Activated T-cell treated with anti-CD3 and anti-CD28 coated beads, Interleukin-2, amount 50 U/mL, for 4 hours (primary cell): ENCODE measurements around the gene ZNF891. TPM values are rescaled to one million over a fixed set of nuclear protein-coding genes. Genes with fewer than 3 reads are reported as not detected.
A peak's percentile ranks its signal among the peaks of the same experiment; 100 is the strongest.

Experiments
- ATAC-seq, 2 donors: fragments of 200-7000 bp; cut with Tn5 transposase; one replicate each; pipeline ENCODE4 v1.10.0; 2021
- DNase-seq: peaks from one replicate; pipeline ENCODE4 v3.0.0-alpha.2; 2020
- H3K27me3 Mint-ChIP-seq: one replicate; pipeline ENCODE4 v1.8.0; 2021; ENCODE audit warnings: low read depth, mixed read lengths
- H3K36me3 Mint-ChIP-seq: one replicate; pipeline ENCODE4 v1.8.0; 2022; ENCODE audit warnings: mixed read lengths; ENCODE audit not compliant: insufficient read depth
- H3K4me1 Mint-ChIP-seq: one replicate; pipeline ENCODE4 v1.8.0; 2021; ENCODE audit warnings: low read depth, mixed read lengths
- H3K4me3 Mint-ChIP-seq: one replicate; pipeline ENCODE4 v1.8.0; 2021; ENCODE audit warnings: mild to moderate bottlenecking, moderate library complexity, mixed read lengths
- H3K9me3 Mint-ChIP-seq: one replicate; pipeline ENCODE4 v1.8.0; 2021; ENCODE audit warnings: mixed read lengths
- total RNA-seq, 3 donors: library from RNA; stranded (reverse); gene quantifications; one replicate each; pipeline ENCODE4 v1.2.1, GENCODE V29; 2021

ZNF891 gene
- total RNA-seq, 3 donors from 2014 or later, result 1.4 to 1.6 (median 1.6) TPM

DNA sequence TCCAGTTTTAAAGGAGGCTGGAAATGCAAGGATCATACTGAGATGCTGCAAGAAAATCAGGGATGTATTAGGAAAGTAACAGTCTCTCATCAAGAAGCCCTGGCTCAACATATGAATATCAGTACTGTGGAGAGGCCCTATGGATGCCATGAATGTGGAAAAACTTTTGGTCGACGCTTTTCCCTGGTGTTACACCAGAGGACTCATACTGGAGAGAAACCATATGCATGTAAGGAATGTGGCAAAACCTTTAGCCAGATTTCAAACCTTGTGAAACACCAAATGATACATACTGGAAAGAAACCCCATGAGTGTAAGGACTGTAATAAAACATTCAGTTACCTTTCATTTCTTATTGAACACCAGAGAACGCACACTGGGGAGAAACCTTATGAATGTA lies 24.5 kb downstream of the ZNF891 start:
- no peaks in the 10 kb centered on the region for H3K4me1 Mint-ChIP-seq
- H3K9me3 Mint-ChIP-seq, result peaks cover 60% of the 10 kb centered on the region
- H3K27me3 Mint-ChIP-seq, result no peaks in the 10 kb centered on the region
- peaks cover 83% of the 10 kb centered on the region for H3K36me3 Mint-ChIP-seq
- DNase-seq (no peak), ATAC-seq (no peak)
- H3K4me3 Mint-ChIP-seq, result no peak overlapping the region

DNA sequence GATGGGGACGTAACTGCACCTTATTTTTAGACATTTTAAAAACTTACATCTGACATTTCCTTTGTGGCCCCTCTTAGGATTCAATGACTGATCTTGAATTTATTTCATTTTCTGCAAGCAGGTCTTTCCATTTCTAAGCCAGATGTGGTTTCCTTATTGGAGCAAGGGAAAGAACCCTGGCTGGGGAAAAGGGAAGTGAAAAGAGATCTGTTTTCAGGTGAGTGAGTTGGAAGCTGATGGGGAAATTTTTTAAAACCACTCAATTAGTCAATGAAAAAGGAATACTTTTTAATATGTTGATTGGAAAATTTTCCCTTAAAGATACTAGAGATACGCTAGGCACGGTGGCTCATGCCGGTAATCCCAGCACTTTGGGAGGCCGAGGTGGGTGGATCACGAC lies 46.7 kb downstream of the ZNF891 start:
- peaks cover 46% of the 10 kb centered on the region for H3K9me3 Mint-ChIP-seq
- H3K4me1 Mint-ChIP-seq, result peaks cover 8% of the 10 kb centered on the region
- H3K4me3 Mint-ChIP-seq, result no peak overlapping the region
- no peak for DNase-seq
- H3K36me3 Mint-ChIP-seq, result peaks cover 63% of the 10 kb centered on the region
- no peaks in the 10 kb centered on the region for H3K27me3 Mint-ChIP-seq
- ATAC-seq, result no peak

DNA sequence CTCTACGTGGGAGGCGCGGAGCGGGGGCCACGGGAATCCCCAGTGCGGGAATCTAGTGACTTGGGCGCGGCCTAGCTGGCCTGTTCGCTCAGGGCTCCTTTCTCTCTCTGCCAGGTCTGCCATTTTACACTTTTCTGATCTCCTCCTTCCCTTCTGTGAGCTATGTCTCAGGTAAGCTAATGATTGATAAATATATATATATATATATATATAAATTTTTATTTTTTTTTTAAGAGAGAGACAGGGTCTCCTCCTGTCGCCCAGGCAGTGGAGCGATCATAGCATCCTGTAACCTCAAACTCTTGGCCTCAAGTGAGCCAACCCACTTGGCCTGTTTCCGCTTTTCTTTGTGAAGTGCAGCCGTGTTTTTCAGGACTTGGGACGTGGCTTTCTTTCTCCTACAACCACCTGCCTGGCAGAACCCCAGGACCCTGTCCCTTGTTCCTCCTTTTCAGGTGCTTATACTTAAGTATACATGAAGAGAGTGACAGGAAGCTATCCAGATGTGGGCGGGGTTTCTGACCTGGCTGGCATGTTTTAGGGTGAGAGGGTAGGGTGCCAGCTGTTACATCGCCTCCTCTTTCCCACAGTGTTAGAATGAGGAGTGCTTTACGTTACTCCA lies 48.8 kb downstream of the ZNF891 start:
- no peak for ATAC-seq
- DNase-seq, result no peak
- Mint-ChIP-seq H3K4me3 (no peak overlapping the region), H3K36me3 (peaks cover 49% of the 10 kb centered on the region), H3K27me3 (no peaks in the 10 kb centered on the region), H3K9me3 (peaks cover 44% of the 10 kb centered on the region), H3K4me1 (peaks cover 8% of the 10 kb centered on the region)

DNA sequence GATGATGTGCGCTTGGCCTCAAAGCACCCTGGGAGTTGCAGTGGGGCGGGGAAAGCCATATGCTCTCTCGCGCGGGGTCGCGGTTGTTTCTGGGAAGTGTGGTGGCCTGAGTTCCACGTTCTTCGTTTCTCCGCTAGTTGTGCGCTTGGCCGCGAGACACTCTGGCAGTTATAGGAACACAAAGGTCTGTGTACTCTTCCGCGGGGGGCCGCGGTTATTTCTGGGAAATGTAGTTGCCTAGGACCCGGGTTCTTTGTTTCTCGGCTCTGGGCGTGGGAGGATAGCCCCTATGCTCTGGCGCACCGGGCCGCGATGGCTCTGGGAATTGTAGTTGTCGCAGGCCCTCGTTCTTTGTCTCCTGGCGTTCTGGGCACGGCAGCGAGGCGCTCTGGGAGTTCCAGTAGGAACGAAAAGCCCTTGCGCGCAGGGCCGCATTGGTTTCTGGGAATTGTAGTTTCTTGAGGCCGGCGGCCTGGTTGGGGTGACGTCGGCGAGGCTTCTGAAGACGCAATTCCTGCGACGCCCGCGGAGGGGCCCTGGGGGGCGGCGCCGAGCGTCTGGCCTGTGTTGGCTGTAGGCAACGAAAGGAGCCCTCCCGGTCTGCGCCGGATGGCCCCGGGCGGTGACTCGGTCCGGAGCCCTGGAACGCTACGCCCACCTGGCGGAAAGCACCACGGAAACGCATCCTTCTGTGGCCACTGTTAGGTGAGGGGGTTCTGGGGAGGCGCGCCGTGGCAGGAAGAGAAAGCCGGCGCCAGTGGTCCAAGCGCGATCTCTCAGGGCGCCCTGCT lies 49.5 kb downstream of the ZNF891 start, which contains the start of gene ZNF140:
Gene ZNF140 (plus strand): TSS at position 556 of the 791 bp plus-strand sequence. CDS start 398 bp downstream, outside the sequence.
- Mint-ChIP-seq H3K9me3 (peaks cover 42% of the 10 kb centered on the region), H3K4me3 (no peak within 1 kb of the TSS), H3K36me3 (peaks cover 43% of the 10 kb centered on the region), H3K4me1 (peaks cover 8% of the 10 kb centered on the region), H3K27me3 (no peaks in the 10 kb centered on the region)
- peak; percentile 89 for DNase-seq
- ATAC-seq, result peak; percentile 71 to 73

DNA sequence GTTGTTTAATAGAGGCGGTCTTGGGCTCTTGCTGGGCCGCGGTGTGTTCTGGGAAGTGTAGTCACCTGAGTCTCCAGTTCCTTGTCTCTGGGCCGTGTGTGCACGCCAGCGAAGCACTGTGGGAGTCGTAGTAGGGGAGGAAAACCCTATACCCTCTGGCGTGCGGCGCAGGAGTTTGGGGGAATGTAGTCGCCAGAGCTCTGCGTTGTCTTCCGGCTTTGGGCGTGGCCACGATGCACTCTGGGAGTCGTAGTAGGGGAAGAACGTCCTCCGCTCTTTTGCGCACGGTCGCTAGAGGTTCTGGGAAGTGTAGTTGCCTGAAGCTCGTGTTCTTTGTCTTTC lies 50.1 kb downstream of the ZNF891 start:
- peaks cover 38% of the 10 kb centered on the region for H3K36me3 Mint-ChIP-seq
- peaks cover 8% of the 10 kb centered on the region for H3K4me1 Mint-ChIP-seq
- peaks cover 47% of the 10 kb centered on the region for H3K9me3 Mint-ChIP-seq
- H3K4me3 Mint-ChIP-seq, result no peak overlapping the region
- ATAC-seq, result peak; percentile 80 to 81
- peak; percentile 92 for DNase-seq
- no peaks in the 10 kb centered on the region for H3K27me3 Mint-ChIP-seq

DNA sequence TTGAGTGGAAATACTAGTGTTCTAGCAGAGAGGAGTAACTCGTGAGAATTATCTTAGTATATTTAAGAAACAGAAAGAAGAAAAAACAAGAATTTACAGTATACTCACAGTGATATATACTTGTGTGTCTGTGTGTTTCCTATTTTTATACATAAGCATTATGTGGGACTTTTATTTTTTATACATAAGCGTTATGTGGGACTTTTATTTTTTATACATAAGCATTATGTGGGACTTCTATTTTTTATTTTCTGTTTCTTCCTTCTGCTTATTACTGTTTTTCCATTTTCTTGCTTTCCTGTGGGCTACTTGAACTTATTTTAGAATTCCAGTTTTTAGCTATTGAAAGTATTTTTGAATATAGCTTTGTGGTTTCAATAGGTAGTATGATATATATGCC lies 56.2 kb downstream of the ZNF891 start:
- Mint-ChIP-seq H3K27me3 (no peaks in the 10 kb centered on the region), H3K36me3 (peaks cover 3% of the 10 kb centered on the region), H3K4me1 (no peaks in the 10 kb centered on the region), H3K4me3 (no peak overlapping the region), H3K9me3 (peaks cover 30% of the 10 kb centered on the region)
- DNase-seq (no peak), ATAC-seq (no peak)

DNA sequence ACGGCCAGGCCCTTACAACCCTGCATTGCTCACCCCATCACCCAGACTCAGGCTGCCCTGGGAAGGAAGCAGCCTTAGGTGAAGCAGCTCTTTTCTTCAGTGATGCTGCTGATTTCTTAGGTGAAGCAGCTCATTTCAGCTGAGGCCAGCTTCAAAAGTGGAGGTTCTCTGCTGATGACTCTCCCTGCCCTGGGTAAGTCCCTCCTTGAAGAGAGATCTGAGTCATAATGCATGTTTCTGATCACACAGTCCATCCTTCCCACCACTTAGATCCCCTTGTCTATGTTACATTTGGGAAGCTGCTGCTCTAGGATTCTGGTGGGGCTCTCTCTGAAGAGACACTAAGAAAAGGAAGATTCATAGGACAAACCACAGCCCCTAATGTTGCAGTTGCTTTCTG lies 66.5 kb downstream of the ZNF891 start:
- Mint-ChIP-seq H3K9me3 (peaks cover 55% of the 10 kb centered on the region), H3K36me3 (peaks cover 9% of the 10 kb centered on the region), H3K4me3 (no peak overlapping the region), H3K4me1 (no peaks in the 10 kb centered on the region), H3K27me3 (no peaks in the 10 kb centered on the region)
- DNase-seq (no peak), ATAC-seq (no peak)

DNA sequence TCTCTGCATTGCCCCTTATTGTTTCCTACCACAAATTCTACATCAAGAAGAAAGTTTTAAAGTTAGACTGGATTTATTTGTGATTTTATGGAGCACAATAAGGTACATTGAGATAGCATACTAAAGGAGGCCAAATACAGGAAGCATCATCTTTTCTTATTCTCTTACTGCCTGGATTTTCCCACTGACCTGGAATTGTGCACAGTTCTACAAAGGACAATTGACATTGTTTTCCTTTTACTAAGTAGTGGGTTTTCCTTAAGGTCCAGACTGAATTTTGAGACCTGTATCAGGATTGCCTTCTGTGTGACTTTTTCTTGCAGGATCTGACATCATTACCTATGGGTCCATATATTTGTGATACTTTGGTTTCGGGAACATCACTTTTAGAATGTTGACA lies 68.1 kb downstream of the ZNF891 start:
- no peak overlapping the region for H3K4me3 Mint-ChIP-seq
- no peaks in the 10 kb centered on the region for H3K27me3 Mint-ChIP-seq
- no peaks in the 10 kb centered on the region for H3K4me1 Mint-ChIP-seq
- DNase-seq (no peak), ATAC-seq (no peak)
- H3K36me3 Mint-ChIP-seq, result peaks cover 24% of the 10 kb centered on the region
- H3K9me3 Mint-ChIP-seq, result peaks cover 62% of the 10 kb centered on the region

DNA sequence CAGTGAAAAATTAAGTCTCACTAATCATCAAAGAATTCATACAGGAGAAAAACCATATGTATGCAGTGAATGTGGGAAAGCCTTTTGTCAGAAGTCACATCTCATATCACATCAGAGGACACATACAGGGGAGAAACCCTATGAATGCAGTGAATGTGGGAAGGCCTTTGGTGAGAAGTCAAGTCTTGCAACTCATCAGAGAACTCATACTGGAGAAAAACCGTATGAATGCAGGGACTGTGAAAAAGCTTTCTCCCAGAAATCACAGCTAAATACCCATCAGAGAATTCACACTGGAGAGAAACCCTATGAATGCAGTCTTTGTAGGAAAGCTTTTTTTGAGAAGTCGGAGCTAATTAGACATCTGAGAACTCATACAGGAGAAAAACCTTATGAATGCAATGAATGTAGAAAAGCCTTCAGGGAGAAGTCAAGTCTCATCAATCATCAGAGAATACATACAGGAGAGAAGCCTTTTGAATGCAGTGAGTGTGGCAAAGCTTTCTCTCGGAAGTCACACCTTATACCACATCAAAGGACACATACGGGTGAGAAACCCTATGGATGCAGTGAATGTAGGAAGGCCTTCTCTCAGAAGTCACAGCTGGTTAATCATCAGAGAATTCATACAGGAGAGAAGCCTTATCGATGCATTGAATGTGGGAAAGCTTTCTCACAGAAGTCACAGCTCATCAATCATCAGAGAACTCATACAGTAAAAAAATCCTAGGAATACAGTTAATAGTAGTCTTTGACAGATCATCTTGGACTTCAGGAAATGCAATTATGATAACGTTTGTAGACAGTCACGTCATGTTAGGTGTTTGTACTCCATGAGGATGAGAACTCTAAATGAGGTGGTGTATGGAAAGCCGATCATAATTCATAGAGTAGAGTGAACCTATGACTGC lies 71.6 kb downstream of the ZNF891 start:
- Mint-ChIP-seq H3K9me3 (peaks cover 56% of the 10 kb centered on the region), H3K4me3 (no peak overlapping the region), H3K4me1 (no peaks in the 10 kb centered on the region), H3K27me3 (no peaks in the 10 kb centered on the region), H3K36me3 (peaks cover 43% of the 10 kb centered on the region)
- no peak for DNase-seq
- no peak for ATAC-seq

DNA sequence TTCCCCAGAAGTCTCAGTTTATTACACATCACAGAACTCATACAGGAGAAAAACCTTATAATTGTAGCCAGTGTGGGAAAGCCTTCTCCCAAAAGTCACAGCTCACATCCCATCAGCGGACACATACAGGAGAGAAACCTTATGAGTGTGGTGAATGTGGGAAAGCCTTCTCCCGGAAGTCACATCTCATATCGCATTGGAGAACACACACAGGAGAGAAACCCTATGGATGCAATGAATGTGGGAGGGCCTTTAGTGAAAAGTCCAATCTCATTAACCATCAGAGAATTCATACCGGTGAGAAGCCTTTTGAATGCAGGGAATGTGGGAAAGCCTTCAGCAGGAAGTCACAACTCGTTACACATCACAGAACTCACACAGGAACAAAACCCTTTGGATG lies 72.6 kb downstream of the ZNF891 start:
- H3K4me3 Mint-ChIP-seq, result no peak overlapping the region
- DNase-seq, result no peak
- H3K4me1 Mint-ChIP-seq, result no peaks in the 10 kb centered on the region
- H3K9me3 Mint-ChIP-seq, result peaks cover 56% of the 10 kb centered on the region
- H3K36me3 Mint-ChIP-seq, result peaks cover 46% of the 10 kb centered on the region
- H3K27me3 Mint-ChIP-seq, result no peaks in the 10 kb centered on the region
- ATAC-seq, result no peak

Other genes starting within 250 kb of the ZNF891 start
- gene CHFR, start 242.7 kb downstream of the ZNF891 start, total RNA-seq, result 10 to 100 TPM; 52.3 to 54.4 (median 53.5) TPM
- 1 to 10 TPM; 3.9 to 5.0 (median 4.9) TPM for gene ZNF605, start 174.0 kb downstream of the ZNF891 start, total RNA-seq
- gene ZNF26, start 143.9 kb downstream of the ZNF891 start, total RNA-seq, result 10 to 100 TPM; 19.4 to 30.2 (median 24.0) TPM
- gene ZNF84, start 92.8 kb downstream of the ZNF891 start, total RNA-seq, result 10 to 100 TPM; 11.5 to 15.6 (median 12.5) TPM
- gene ZNF140, start 49.4 kb downstream of the ZNF891 start, total RNA-seq, result 10 to 100 TPM; 10.4 to 15.0 (median 13.4) TPM
- 1 to 10 TPM; 2.4 to 3.5 (median 2.6) TPM for gene ZNF10, start 353 bp upstream of the ZNF891 start, total RNA-seq
- gene ZNF268, start 51.2 kb upstream of the ZNF891 start, total RNA-seq, result 10 to 100 TPM; 17.7 to 19.8 (median 18.0) TPM
- gene ANHX, start 105.6 kb upstream of the ZNF891 start, total RNA-seq, result not detected